CD8-positive, alpha-beta memory T cell (primary cell): ENCODE results near the gene C19orf47. TPM values are rescaled to one million over a fixed set of nuclear protein-coding genes. Genes with fewer than 3 reads are reported as not detected.
"Not testable (repeated sequence)": the region's sequence is repeated elsewhere in the genome, so short reads cannot be mapped to it uniquely, and the experiment has no call there.

Experiments used
- CTCF ChIA-PET: fragments of 350-600 bp; sonication (Branson Sonifier 250); formaldehyde crosslinking; loops from one replicate; lab custom pipeline; 2021; ENCODE audit warnings: antibody characterized with exemption; lab: Charles Lee
- POLR2A ChIA-PET: fragments of 350-600 bp; sonication (Branson Sonifier 250); formaldehyde crosslinking; loops from one replicate; lab custom pipeline; 2021; ENCODE audit warnings: antibody characterized with exemption; lab: Charles Lee
- DNase-seq, 5 donors: peaks; one replicate each; pipeline versions ENCODE4 v3.0.0 to v3.0.0-alpha.2; 2020 to 2022; ENCODE audit warnings: mixed read lengths in 1 of 5
- H3K27ac ChIP-seq: one replicate; pipeline ENCODE4 v1.7.0; 2013; ENCODE audit warnings: low read depth, mild to moderate bottlenecking, low read length, moderate library complexity
- H3K27me3 ChIP-seq: 2 replicates; pipeline ENCODE4 v1.7.0; 2013; ENCODE audit warnings: low read length, mild to moderate bottlenecking; ENCODE audit not compliant: insufficient read depth, poor library complexity, severe bottlenecking
- H3K36me3 ChIP-seq: 2 replicates; pipeline ENCODE4 v1.7.0; 2013; ENCODE audit warnings: mild to moderate bottlenecking, low read length, moderate library complexity; ENCODE audit not compliant: insufficient read depth
- H3K4me1 ChIP-seq: 2 replicates; pipeline ENCODE4 v1.7.0; 2013; ENCODE audit warnings: mild to moderate bottlenecking, low read length, moderate library complexity; ENCODE audit not compliant: insufficient read depth
- H3K4me3 ChIP-seq: 2 replicates; pipeline ENCODE4 v1.7.0; 2013; ENCODE audit warnings: mild to moderate bottlenecking, low read length
- H3K9me3 ChIP-seq: 2 replicates; pipeline ENCODE4 v1.7.0; 2013; ENCODE audit warnings: mild to moderate bottlenecking, low read length
- H3K27ac Mint-ChIP-seq, 8 donors: one replicate each; pipeline ENCODE4 v1.8.0; 2020 to 2021; ENCODE audit warnings: mixed read lengths in 8 of 8, mild to moderate bottlenecking in 6 of 8, inconsistent platforms in 3 of 8, moderate library complexity in 3 of 8
- H3K27me3 Mint-ChIP-seq, 2 donors: one replicate each; pipeline ENCODE4 v1.8.0; 2020 to 2021; ENCODE audit warnings: mixed read lengths in 2 of 2, mild to moderate bottlenecking in 1 of 2, moderate library complexity in 1 of 2
- H3K36me3 Mint-ChIP-seq, 3 donors: one replicate each; pipeline ENCODE4 v1.8.0; 2020 to 2021; ENCODE audit warnings: mixed read lengths in 3 of 3, inconsistent platforms in 1 of 3, mild to moderate bottlenecking in 1 of 3
- H3K4me1 Mint-ChIP-seq, 3 donors: one replicate each; pipeline ENCODE4 v1.8.0; 2020 to 2021; ENCODE audit warnings: mixed read lengths in 3 of 3, inconsistent platforms in 1 of 3, mild to moderate bottlenecking in 1 of 3
- H3K4me3 Mint-ChIP-seq, 7 donors: one replicate each; pipeline ENCODE4 v1.8.0; 2020 to 2021; ENCODE audit warnings: mixed read lengths in 7 of 7, mild to moderate bottlenecking in 6 of 7, moderate library complexity in 4 of 7, inconsistent platforms in 2 of 7
- H3K9me3 Mint-ChIP-seq, 5 donors: one replicate each; pipeline ENCODE4 v1.8.0; 2020 to 2022; ENCODE audit warnings: mixed read lengths in 5 of 5, mild to moderate bottlenecking in 3 of 5, moderate library complexity in 2 of 5, inconsistent platforms in 1 of 5
- polyA plus RNA-seq: library from polyadenylated mRNA; unstranded; fragments of 300-500 nt; fragmentation: Illumina TruSeq; gene quantifications from one replicate; pipeline ENCODE4 v1.2.3, GENCODE V29; 2021
- total RNA-seq, 2 experiments: library from RNA; stranded (reverse); gene quantifications; one replicate each; pipeline ENCODE4 v1.2.3, GENCODE V29; 2021

C19orf47 gene
- total and polyA plus RNA-seq, 3 experiments from 2014 or later: 9.5 to 29.5 (median 25.4) TPM

DNA sequence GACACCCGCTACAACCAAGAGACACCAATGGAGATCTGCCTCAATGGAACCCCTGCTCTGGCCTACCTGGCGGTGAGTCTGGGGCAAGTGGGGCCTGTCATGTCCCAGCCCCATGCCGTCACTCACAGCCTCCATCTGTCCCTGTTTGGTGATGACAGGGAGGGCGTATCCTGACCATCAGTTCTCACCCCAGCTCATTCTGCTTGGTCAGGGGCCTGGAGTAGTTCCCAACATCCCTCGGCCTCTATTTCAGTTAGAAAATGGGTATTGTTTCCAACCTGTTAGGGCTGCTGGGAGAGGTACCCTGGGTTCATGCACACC is 23.6 kb upstream of the C19orf47 start:
- no peak for DNase-seq
- no peak overlapping the region for H3K27ac Mint-ChIP-seq
- CTCF ChIA-PET: interaction anchor here (0.6 to 1.4 kb wide), 3 partner anchors 49 to 263 kb away, joined by 3 to 5 read pairs (median 3); no protein-coding TSS in a partner anchor
- H3K36me3 Mint-ChIP-seq: peaks cover 3 to 77% (median 3%) of the 10 kb centered on the region in 3 donors
- Histone ChIP-seq H3K27me3 (no peaks in the 10 kb centered on the region), H3K27ac (no peak overlapping the region), H3K9me3 (no peaks in the 10 kb centered on the region), H3K4me3 (no peak overlapping the region), H3K4me1 (no peaks in the 10 kb centered on the region), H3K36me3 (peaks cover 8% of the 10 kb centered on the region)
- peaks cover 0 to 9% (median 5%) of the 10 kb centered on the region in 3 donors for H3K4me1 Mint-ChIP-seq
- POLR2A ChIA-PET: no interaction called here
- H3K4me3 Mint-ChIP-seq: no peak overlapping the region
- no peaks in the 10 kb centered on the region for H3K9me3 Mint-ChIP-seq
- no peaks in the 10 kb centered on the region for H3K27me3 Mint-ChIP-seq

DNA sequence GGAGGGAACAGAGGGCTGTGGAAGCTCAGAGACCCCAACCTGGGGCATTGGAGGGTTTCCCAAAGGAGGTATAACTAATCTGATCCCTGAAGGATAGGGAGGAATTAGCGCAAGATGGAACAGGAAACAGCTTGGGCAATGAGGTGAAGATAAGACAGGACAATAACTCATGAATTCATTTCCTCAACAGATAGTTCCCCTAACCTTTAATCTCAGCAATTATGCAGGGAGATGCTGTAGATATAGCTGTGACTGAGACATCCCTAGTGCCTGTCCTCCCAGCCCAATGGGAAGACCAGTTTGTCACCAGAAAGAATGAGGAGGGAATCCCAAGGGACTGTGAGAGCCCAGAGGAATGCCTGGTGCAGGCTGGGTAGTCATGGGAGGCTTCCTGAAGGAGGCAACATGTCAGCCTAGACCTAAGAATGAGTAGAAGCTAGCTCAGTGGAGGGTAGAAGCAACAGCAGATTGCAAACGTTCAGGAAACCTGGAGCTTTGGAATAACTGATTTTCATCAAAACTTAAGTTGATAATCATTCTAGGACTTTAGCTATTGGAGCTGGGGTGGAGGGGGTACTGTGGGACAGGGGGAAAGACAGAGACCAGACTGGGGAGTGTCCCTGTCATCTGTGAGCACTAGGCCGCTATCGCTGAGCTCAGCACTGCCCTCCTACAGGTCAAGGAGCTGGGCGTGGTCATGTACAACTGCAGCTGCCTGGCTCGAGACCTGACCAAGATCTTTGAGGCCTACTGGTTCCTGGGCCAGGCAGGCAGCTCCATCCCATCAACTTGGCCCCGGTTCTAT is 23.0 kb upstream of the C19orf47 start:
- peak overlapping the region in 1 of 8 donors; percentile 17 for H3K27ac Mint-ChIP-seq
- POLR2A ChIA-PET: interaction anchor here (0.6 kb wide), 1 partner anchor 188 kb away, joined by 6 read pairs; no protein-coding TSS in a partner anchor

DNA sequence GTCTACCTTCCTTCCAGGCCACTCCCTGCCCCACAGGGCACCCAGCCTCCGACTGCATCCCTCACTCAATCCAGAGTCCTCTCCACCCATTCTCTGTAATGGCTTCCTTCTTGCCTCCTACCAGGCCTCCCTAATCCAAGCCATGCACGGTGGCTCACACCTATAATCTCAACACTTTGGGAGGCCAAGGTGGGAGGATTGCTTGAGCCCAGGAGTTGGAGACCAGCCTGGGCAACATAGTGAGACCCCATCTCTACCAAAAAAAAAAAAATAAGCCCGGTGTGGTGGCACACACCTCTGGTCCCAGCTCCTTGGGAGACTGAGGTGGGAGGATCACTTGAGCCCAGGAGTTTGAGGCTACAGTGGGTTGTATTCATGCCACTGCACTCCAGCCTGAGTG is 22.1 kb upstream of the C19orf47 start:
- H3K36me3 ChIP-seq, DNase-seq, H3K27me3 ChIP-seq, POLR2A ChIA-PET, H3K4me3 Mint-ChIP-seq, H3K4me3 ChIP-seq, H3K9me3 ChIP-seq, H3K27me3 Mint-ChIP-seq, H3K27ac ChIP-seq, H3K4me1 ChIP-seq, H3K9me3 Mint-ChIP-seq: not testable (repeated sequence)
- Mint-ChIP-seq H3K27ac (peak overlapping the region in 3 of 8 donors; percentile 35 to 92 (median 65)), H3K36me3 (peaks cover 3 to 72% (median 3%) of the 10 kb centered on the region in 3 donors), H3K4me1 (peaks cover 3 to 12% (median 8%) of the 10 kb centered on the region in 3 donors)
- CTCF ChIA-PET: interaction anchor here (1.4 to 2.0 kb wide), 2 partner anchors 51 to 264 kb away, joined by 4 to 5 read pairs; no protein-coding TSS in a partner anchor

More for the DNA sequence above, 23.0 kb upstream of the C19orf47 start:
- Mint-ChIP-seq H3K9me3 (no peaks in the 10 kb centered on the region), H3K36me3 (peaks cover 3 to 76% (median 3%) of the 10 kb centered on the region in 3 donors), H3K4me1 (peaks cover 0 to 9% (median 5%) of the 10 kb centered on the region in 3 donors), H3K27me3 (no peaks in the 10 kb centered on the region), H3K4me3 (no peak overlapping the region)
- Histone ChIP-seq H3K9me3 (no peaks in the 10 kb centered on the region), H3K27ac (no peak overlapping the region), H3K4me1 (no peaks in the 10 kb centered on the region), H3K4me3 (no peak overlapping the region), H3K27me3 (no peaks in the 10 kb centered on the region), H3K36me3 (peaks cover 8% of the 10 kb centered on the region)
- CTCF ChIA-PET: interaction anchor here (0.8 to 1.4 kb wide), 2 partner anchors 50 to 264 kb away, joined by 3 to 5 read pairs; no protein-coding TSS in a partner anchor
- DNase-seq: no peak

DNA sequence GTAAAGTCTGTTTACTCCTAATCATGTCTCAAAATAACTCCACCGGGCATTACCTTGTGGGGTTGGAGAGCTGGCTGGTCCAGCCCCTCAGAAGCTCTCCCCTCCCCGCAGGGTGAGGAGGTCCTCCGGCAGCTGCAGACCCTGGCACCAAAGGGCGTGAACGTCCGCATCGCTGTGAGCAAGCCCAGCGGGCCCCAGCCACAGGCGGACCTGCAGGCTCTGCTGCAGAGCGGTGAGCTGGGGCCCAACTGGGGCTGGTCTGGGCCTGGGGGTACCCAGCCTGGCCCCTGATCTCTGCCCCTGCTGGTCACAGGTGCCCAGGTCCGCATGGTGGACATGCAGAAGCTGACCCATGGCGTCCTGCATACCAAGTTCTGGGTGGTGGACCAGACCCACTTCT is 21.6 kb upstream of the C19orf47 start:
- peaks cover 6 to 13% (median 12%) of the 10 kb centered on the region in 3 donors for H3K4me1 Mint-ChIP-seq
- H3K4me3 Mint-ChIP-seq: no peak overlapping the region
- Histone ChIP-seq H3K4me3 (no peak overlapping the region), H3K4me1 (no peaks in the 10 kb centered on the region), H3K36me3 (peaks cover 8% of the 10 kb centered on the region), H3K27ac (no peak overlapping the region), H3K27me3 (no peaks in the 10 kb centered on the region), H3K9me3 (no peaks in the 10 kb centered on the region)
- no peaks in the 10 kb centered on the region for H3K9me3 Mint-ChIP-seq
- H3K27ac Mint-ChIP-seq: no peak overlapping the region
- ChIA-PET CTCF (interaction anchor here (2.0 kb wide), 1 partner anchor 264 kb away, joined by 4 read pairs; no protein-coding TSS in a partner anchor), POLR2A (no interaction called here)
- H3K27me3 Mint-ChIP-seq: no peaks in the 10 kb centered on the region
- DNase-seq: no peak
- H3K36me3 Mint-ChIP-seq: peaks cover 3 to 70% (median 3%) of the 10 kb centered on the region in 3 donors

DNA sequence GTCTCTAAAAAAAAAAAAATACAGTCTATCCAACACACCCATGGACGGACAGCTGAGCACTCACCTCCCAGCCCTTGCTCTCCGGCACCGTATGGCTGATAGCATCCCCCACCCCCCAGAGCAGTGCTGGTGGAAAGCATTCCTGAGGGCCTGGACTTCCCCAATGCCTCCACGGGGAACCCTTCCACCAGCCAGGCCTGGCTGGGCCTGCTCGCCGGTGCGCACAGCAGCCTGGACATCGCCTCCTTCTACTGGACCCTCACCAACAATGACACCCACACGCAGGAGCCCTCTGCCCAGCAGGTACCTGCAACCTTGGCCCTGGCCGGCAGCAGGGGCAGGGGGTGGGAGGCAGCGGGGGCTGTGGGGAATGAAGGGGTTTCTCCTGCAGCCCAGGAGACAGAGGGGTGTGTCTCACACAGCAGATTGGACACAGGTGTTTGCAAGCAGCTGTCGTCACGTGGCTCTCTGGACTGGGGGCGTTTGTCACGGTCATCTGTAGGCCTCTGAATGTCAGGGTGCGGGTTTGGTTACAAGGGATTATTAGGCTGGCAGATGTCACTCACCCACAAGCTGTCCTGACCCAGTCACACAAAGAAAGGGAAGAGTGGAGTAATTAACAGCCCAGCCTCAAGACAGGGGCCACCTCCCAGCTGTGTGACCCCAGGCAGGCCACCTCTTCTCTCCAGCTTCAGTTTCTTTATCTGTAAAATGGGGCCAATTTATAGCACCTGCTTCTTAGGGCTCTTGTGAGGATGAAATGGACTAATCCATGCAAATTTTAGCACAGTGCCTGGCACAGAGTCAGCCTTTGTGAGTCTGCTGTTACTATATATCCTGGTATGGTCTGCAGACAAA is 19.6 kb upstream of the C19orf47 start:
- peaks cover 10 to 18% (median 15%) of the 10 kb centered on the region in 3 donors for H3K4me1 Mint-ChIP-seq
- ChIA-PET POLR2A (no interaction called here), CTCF (no interaction called here)
- H3K9me3 Mint-ChIP-seq: no peaks in the 10 kb centered on the region
- no peak overlapping the region for H3K4me3 Mint-ChIP-seq
- H3K27me3 Mint-ChIP-seq: no peaks in the 10 kb centered on the region
- Histone ChIP-seq H3K4me3 (no peak overlapping the region), H3K36me3 (peaks cover 8% of the 10 kb centered on the region), H3K9me3 (no peaks in the 10 kb centered on the region), H3K27me3 (no peaks in the 10 kb centered on the region), H3K4me1 (peaks cover 5% of the 10 kb centered on the region), H3K27ac (no peak overlapping the region)
- peak overlapping the region in 1 of 8 donors; percentile 47 for H3K27ac Mint-ChIP-seq
- DNase-seq: no peak
- peaks cover 0 to 55% (median 7%) of the 10 kb centered on the region in 3 donors for H3K36me3 Mint-ChIP-seq

DNA sequence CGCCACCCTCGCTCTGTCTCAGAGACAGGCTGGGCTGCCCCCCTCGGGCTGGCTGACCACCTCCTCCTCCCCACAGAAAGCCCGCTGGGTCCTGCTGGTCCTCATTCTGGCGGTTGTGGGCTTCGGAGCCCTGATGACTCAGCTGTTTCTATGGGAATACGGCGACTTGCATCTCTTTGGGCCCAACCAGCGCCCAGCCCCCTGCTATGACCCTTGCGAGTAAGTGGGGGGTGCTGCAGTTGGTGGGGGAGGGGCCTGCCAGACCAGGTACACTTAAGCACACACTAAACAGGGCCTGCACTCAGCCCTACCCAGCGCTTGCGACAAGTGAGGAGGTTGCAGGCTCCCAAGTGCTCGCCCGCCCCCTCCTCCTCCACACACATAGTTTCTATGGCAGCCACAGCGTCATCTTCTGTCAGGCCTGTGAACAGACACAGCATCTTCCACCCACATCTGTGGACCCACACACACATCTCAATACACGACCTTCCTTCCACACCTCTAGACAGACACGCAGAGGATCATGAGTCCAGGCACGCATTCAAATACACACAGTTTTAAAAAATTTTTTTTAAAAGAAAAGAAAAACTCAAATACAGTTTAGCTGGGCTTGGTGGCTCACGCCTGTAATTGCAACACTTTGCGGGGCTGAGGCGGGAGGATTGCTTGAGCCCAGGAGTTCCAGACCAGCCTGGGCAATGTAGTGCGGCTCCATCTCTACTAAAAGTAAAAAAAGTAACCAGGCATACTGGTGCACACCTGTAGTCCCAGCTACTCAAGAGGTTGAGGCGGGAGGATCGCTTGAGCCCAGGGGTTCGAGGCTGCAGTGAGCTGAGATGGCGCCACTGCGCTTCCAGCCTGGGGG is 18.7 kb upstream of the C19orf47 start:
- POLR2A ChIA-PET: no interaction called here
- peaks cover 0 to 52% (median 6%) of the 10 kb centered on the region in 3 donors for H3K36me3 Mint-ChIP-seq
- H3K9me3 Mint-ChIP-seq: no peaks in the 10 kb centered on the region
- Histone ChIP-seq H3K27ac (no peak overlapping the region), H3K27me3 (no peaks in the 10 kb centered on the region), H3K4me3 (no peak overlapping the region), H3K36me3 (peaks cover 6% of the 10 kb centered on the region), H3K4me1 (peaks cover 5% of the 10 kb centered on the region), H3K9me3 (no peaks in the 10 kb centered on the region)
- no peak overlapping the region for H3K4me3 Mint-ChIP-seq
- DNase-seq: no peak
- H3K4me1 Mint-ChIP-seq: peaks cover 15 to 24% (median 15%) of the 10 kb centered on the region in 3 donors
- no peak overlapping the region for H3K27ac Mint-ChIP-seq
- no peaks in the 10 kb centered on the region for H3K27me3 Mint-ChIP-seq
- CTCF ChIA-PET: no interaction called here

DNA sequence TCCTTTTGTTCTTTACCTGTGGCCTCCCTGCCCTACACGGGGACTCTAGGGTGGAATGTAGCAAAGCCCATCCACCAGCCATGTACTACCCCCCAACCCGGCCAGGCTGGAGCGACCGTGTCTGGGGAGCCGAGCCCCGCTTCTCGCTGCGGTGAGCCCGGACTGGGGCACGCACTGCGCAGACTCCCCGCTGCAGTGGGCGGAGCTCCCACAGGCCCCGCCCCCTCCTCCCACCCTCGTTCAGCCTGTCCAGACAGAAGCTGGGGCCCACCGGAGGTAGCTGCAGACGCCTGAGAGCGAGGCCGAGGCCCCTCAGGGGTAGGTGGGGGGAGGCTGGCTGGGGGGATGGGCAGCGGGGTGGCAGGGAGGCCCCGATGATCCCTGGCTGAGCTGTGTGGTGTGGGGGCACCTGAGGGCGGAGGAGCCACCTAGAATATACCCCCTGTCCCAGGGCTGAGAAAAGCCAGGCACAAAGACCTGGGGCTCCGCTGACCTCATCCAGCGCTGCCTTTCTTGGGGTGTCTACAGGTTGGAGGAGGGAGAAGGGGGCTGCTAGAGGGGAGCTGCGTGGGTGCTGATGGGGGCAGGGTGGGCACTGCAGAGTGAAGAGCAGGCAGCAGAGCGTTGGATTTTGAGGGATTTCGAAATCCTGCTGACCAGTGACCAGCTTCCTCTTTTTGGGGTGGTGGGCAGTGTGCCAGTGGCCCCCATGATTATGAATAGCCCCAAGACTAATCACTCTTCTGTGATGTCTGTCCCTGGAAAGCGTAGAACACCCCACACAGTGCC is 17.6 kb upstream of the C19orf47 start:
- no peaks in the 10 kb centered on the region for H3K27me3 Mint-ChIP-seq
- peak overlapping the region in 2 of 7 donors; percentile 23 to 59 for H3K4me3 Mint-ChIP-seq
- H3K36me3 Mint-ChIP-seq: peaks cover 0 to 47% (median 5%) of the 10 kb centered on the region in 3 donors
- DNase-seq: peak in 3 of 5 donors; percentile 8 to 10 (median 8)
- H3K4me3 ChIP-seq: no peak overlapping the region
- H3K4me1 ChIP-seq: peaks cover 5% of the 10 kb centered on the region
- CTCF ChIA-PET: interaction anchor here (0.8 to 1.1 kb wide), 2 partner anchors 55 to 238 kb away, joined by 3 read pairs; no protein-coding TSS in a partner anchor
- H3K9me3 Mint-ChIP-seq: no peaks in the 10 kb centered on the region
- POLR2A ChIA-PET: no interaction called here
- H3K27me3 ChIP-seq: no peaks in the 10 kb centered on the region
- H3K4me1 Mint-ChIP-seq: peaks cover 15 to 25% (median 16%) of the 10 kb centered on the region in 3 donors
- peak overlapping the region in 1 of 8 donors; percentile 38 for H3K27ac Mint-ChIP-seq
- peak overlapping the region; percentile 24 for H3K27ac ChIP-seq
- H3K9me3 ChIP-seq: no peaks in the 10 kb centered on the region
- no peaks in the 10 kb centered on the region for H3K36me3 ChIP-seq
